A549 (cell line): ENCODE results near the gene CLDND1. TPM values are rescaled to one million over a fixed set of nuclear protein-coding genes. Genes with fewer than 3 reads are reported as not detected.

Experiments used
- ATAC-seq, 2 experiments: fragments of 200-7000 bp in 1 of 2; fragments of >200 bp in 1 of 2; cut with Nextera tagmentation in 1 of 2; cut with Tn5 transposase in 1 of 2; 3 replicates each; pipeline versions ENCODE4 v1.8.0 to v1.9.1; 2018 to 2020; ENCODE audit warnings: mild to moderate bottlenecking in 1 of 2, moderate library complexity in 1 of 2
- CTCF ChIA-PET: fragments of 300-600 bp; sonication (Branson Sonifier 250); formaldehyde crosslinking; extraction: SDS; loops from one replicate; lab custom pipeline; 2021; ENCODE audit warnings: antibody characterized with exemption, inconsistent platforms; lab: Yijun Ruan, JAX
- POLR2A ChIA-PET: fragments of 350-600 bp; formaldehyde crosslinking; extraction: SDS; loops from one replicate; lab custom pipeline; 2021; ENCODE audit warnings: antibody characterized with exemption, inconsistent platforms; lab: Yijun Ruan, JAX
- DNase-seq, 2 experiments: peaks; one replicate each; pipeline versions ENCODE4 v3.0.0 to v3.0.0-alpha.2; 2011 to 2016; ENCODE audit warnings: low read depth in 1 of 2, low spot score in 1 of 2
- FAIRE-seq: peaks from 2 replicates; lab custom pipeline; 2011; peaks lifted over from hg19 to GRCh38; lab: Jason Lieb, UNC
- H3K27ac ChIP-seq, 2 experiments: fragments of >200 bp; sonication (Bioruptor Twin); formaldehyde crosslinking; 3 replicates each; pipeline ENCODE4 v1.5.1; 2016 to 2017
- H3K4me1 ChIP-seq: fragments of >200 bp; sonication (Bioruptor Twin); formaldehyde crosslinking; 3 replicates; pipeline ENCODE4 v1.6.1; 2016
- H3K4me2 ChIP-seq: fragments of >200 bp; sonication (Bioruptor Twin); formaldehyde crosslinking; 3 replicates; pipeline ENCODE4 v1.6.1; 2016
- H3K4me3 ChIP-seq: fragments of >200 bp; sonication (Bioruptor Twin); formaldehyde crosslinking; 3 replicates; pipeline ENCODE4 v1.5.1; 2016
- H3K9me3 ChIP-seq: fragments of >200 bp; sonication (Bioruptor Twin); formaldehyde crosslinking; 3 replicates; pipeline ENCODE4 v1.6.1; 2016
- ATOH8 ChIP-seq: fragments of 250-450 bp; sonication (Bioruptor Pico); IDR thresholded peaks from 2 replicates; pipeline ENCODE4 v1.5.0; 2020; ENCODE audit warnings: low read depth, mild to moderate bottlenecking, moderate library complexity
- BCL3 ChIP-seq: fragments of >200 bp; sonication (Bioruptor Twin); formaldehyde crosslinking; IDR thresholded peaks from 3 replicates; pipeline ENCODE4 v1.6.1; 2016
- CBX2 ChIP-seq: fragments of 200-600 bp; sonication (generic); IDR thresholded peaks from 2 replicates; pipeline ENCODE4 v1.6.1; 2016; ENCODE audit warnings: low read depth, mild to moderate bottlenecking, borderline replicate concordance
- CBX8 ChIP-seq: fragments of 200-600 bp; sonication (generic); IDR thresholded peaks from 2 replicates; pipeline ENCODE4 v1.6.1; 2016
- CEBPB ChIP-seq, 2 experiments: fragments of >200 bp in 1 of 2; sonication (Bioruptor Twin) in 1 of 2; formaldehyde crosslinking in 1 of 2; IDR thresholded peaks; 2 replicates each; pipeline ENCODE4 v1.6.1; 2012 to 2016
- EHMT2 ChIP-seq: fragments of 200-600 bp; sonication (generic); IDR thresholded peaks from 2 replicates; pipeline ENCODE4 v1.6.1; 2016; ENCODE audit warnings: antibody characterized with exemption, low read depth, mild to moderate bottlenecking, moderate library complexity
- HES2 ChIP-seq: fragments of >200 bp; sonication (Bioruptor Twin); formaldehyde crosslinking; IDR thresholded peaks from 2 replicates; pipeline ENCODE4 v1.6.1; 2016
- JUN ChIP-seq, 2 experiments: fragments of >200 bp; sonication (Bioruptor Twin); formaldehyde crosslinking; IDR thresholded peaks; 2 replicates in 1 of 2; 3 replicates in 1 of 2; pipeline ENCODE4 v1.6.1; 2016 to 2017
- MAFK ChIP-seq: fragments of 450-650 bp; IDR thresholded peaks from 2 replicates; pipeline ENCODE4 v1.6.1; 2014; ENCODE audit not compliant: partially characterized antibody
- MYC ChIP-seq: IDR thresholded peaks from 2 replicates; pipeline ENCODE4 v1.6.1; 2012; ENCODE audit warnings: mild to moderate bottlenecking, inconsistent platforms, low read length, improper control_type of control experiment, borderline replicate concordance
- NFE2L2 ChIP-seq: fragments of 150-350 bp; conservative IDR thresholded peaks from 2 replicates; pipeline ENCODE4 v1.6.1; 2014; ENCODE audit warnings: low read length
- PBX3 ChIP-seq: IDR thresholded peaks from 2 replicates; pipeline ENCODE4 v1.6.1; 2012
- PHF8 ChIP-seq: fragments of 200-600 bp; sonication (generic); IDR thresholded peaks from 2 replicates; pipeline ENCODE4 v1.6.1; 2016; ENCODE audit warnings: low read depth, mild to moderate bottlenecking, antibody characterized with exemption, moderate library complexity, borderline replicate concordance
- RARB ChIP-seq: fragments of 250-450 bp; sonication (Bioruptor Pico); IDR thresholded peaks from 2 replicates; pipeline ENCODE4 v1.8.0; 2021; ENCODE audit warnings: mild to moderate bottlenecking, moderate library complexity
- SREBF2 ChIP-seq: fragments of 450-650 bp; IDR thresholded peaks from 2 replicates; pipeline ENCODE4 v1.6.1; 2014; ENCODE audit warnings: mild to moderate bottlenecking, moderate library complexity
- TP53 ChIP-seq: fragments of 250-450 bp; sonication (Bioruptor Pico); IDR thresholded peaks from 2 replicates; pipeline ENCODE4 v1.5.0; 2021; ENCODE audit warnings: mild to moderate bottlenecking, moderate library complexity
- ZC3H11A ChIP-seq: fragments of 450-650 bp; IDR thresholded peaks from 2 replicates; pipeline ENCODE4 v1.6.1; 2014; ENCODE audit warnings: antibody characterized with exemption, mild to moderate bottlenecking
- ZSCAN20 ChIP-seq: fragments of 250-450 bp; sonication (Bioruptor Pico); IDR thresholded peaks from 2 replicates; pipeline ENCODE4 v1.8.0; 2022; ENCODE audit warnings: mild to moderate bottlenecking, moderate library complexity
- whole genome bisulfite sequencing: methylation state at CpG from one replicate; pipeline ENCODE4 v1.1.6; 2017; ENCODE audit errors: missing lambda C conversion rate; 5-methylcytosine and 5-hydroxymethylcytosine counted together
- polyA plus RNA-seq, 4 experiments: library from polyadenylated mRNA; depleted of rRNA in 3 of 4; stranded (reverse); fragments of >200 nt; fragmentation: RNase III in 1 of 4; extraction: RNeasy Plus Mini Kit Qiagen cat#74134 plus additional on column Dnase treatment in 1 of 4; gene quantifications; 2 replicates in 3 of 4; 3 replicates in 1 of 4; pipeline ENCODE4 v1.2.3, GENCODE V29; 2011 to 2017

The CLDND1 gene
- polyA plus RNA-seq, 2 of the 4 experiments (the other 2 are of a cell fraction): 49.0 to 150 TPM

GRCh38 chr3:98552232-98553020 is 29.7 kb upstream of the CLDND1 start:
- no peaks in the 10 kb centered on the region for H3K4me1 ChIP-seq
- H3K9me3 ChIP-seq: no peaks in the 10 kb centered on the region
- no peak overlapping the region for H3K4me3 ChIP-seq
- CTCF ChIA-PET: no interaction called here
- H3K4me2 ChIP-seq: no peak overlapping the region
- TF ChIP-seq TP53 (CRISPR knock-in tag) (no peak), PBX3 (no peak), RARB (CRISPR knock-in tag) (no peak), MYC (no peak), ATOH8 (CRISPR knock-in tag) (no peak), BCL3 (no peak), CEBPB (IDR thresholded peaks at IDR 0.05) (no peak), CBX8 (no peak), EHMT2 (no peak), CBX2 (no peak), SREBF2 (no peak), NFE2L2 (no peak), HES2 (no peak), JUN (IDR thresholded peaks at IDR 0.05) (no peak)
- no peak for FAIRE-seq
- 31% methylated on average over 4 of the region's 4 CpGs for WGBS
- no peak for ATAC-seq
- no peak for DNase-seq
- POLR2A ChIA-PET: no interaction called here
- no peak overlapping the region for H3K27ac ChIP-seq

GRCh38 chr3:98551754-98552153 is 29.1 kb upstream of the CLDND1 start:
- no peak for FAIRE-seq
- no peaks in the 10 kb centered on the region for H3K9me3 ChIP-seq
- no peak for ATAC-seq
- H3K4me2 ChIP-seq: no peak overlapping the region
- CTCF ChIA-PET: interaction anchor here (0.8 kb wide), 1 partner anchor 45 kb away, joined by 3 read pairs; no protein-coding TSS in a partner anchor
- POLR2A ChIA-PET: no interaction called here
- WGBS: 28% methylated on average over 3 of the region's 3 CpGs
- TF ChIP-seq PHF8: no peak
- no peak for TF ChIP-seq RARB (CRISPR knock-in tag)
- no peak for TF ChIP-seq CBX8
- TF ChIP-seq HES2: no peak
- H3K4me3 ChIP-seq: no peak overlapping the region
- H3K4me1 ChIP-seq: no peaks in the 10 kb centered on the region
- DNase-seq: no peak
- no peak overlapping the region for H3K27ac ChIP-seq

GRCh38 chr3:98551236-98551635 is 28.5 kb upstream of the CLDND1 start:
- POLR2A ChIA-PET: no interaction called here
- Histone ChIP-seq H3K27ac (no peak overlapping the region), H3K9me3 (no peaks in the 10 kb centered on the region), H3K4me2 (no peak overlapping the region)
- TF ChIP-seq MAFK (no peak), CBX2 (no peak), ZSCAN20 (CRISPR knock-in tag) (no peak), ZC3H11A (no peak)
- TF ChIP-seq, all 56 proteins: peak for 0
- DNase-seq (no peak), ATAC-seq (no peak), FAIRE-seq (no peak)
- Histone ChIP-seq H3K4me3 (no peak overlapping the region), H3K4me1 (no peaks in the 10 kb centered on the region)
- WGBS: 32% methylated on average over 2 of the region's 2 CpGs
- CTCF ChIA-PET: interaction anchor here (0.6 to 0.8 kb wide), 2 partner anchors 15 to 46 kb away, joined by 3 read pairs; no protein-coding TSS in a partner anchor
